H1 (cell line): ENCODE data around the gene GNG4. TPM values are rescaled to one million over a fixed set of nuclear protein-coding genes. Genes with fewer than 3 reads are reported as not detected.

Experiments used
- CTCF ChIA-PET: fragments of 300-600 bp; sonication (Branson Sonifier 250); formaldehyde crosslinking; loops from one replicate; lab custom pipeline; 2021; ENCODE audit not compliant: partially characterized antibody; lab: Charles Lee
- POLR2A ChIA-PET: fragments of 300-600 bp; sonication (Branson Sonifier 250); formaldehyde crosslinking; loops from one replicate; lab custom pipeline; 2021; ENCODE audit warnings: inconsistent platforms; ENCODE audit not compliant: partially characterized antibody; lab: Charles Lee
- DNase-seq, 2 experiments: peaks; one replicate each; pipeline versions ENCODE4 v3.0.0 to v3.0.0-alpha.2; 2010 to 2022; ENCODE audit warnings: low spot score in 2 of 2, low read depth in 1 of 2, mixed read lengths in 1 of 2
- FAIRE-seq: peaks from 2 replicates; lab custom pipeline; 2011; peaks lifted over from hg19 to GRCh38; lab: Jason Lieb, UNC
- H2AFZ ChIP-seq: 2 replicates; pipeline ENCODE4 v1.8.1; 2012; ENCODE audit warnings: low read length, inconsistent platforms
- H2AK5ac ChIP-seq: 2 replicates; pipeline ENCODE4 v1.6.1; 2013; ENCODE audit warnings: low read depth, low read length
- H2BK120ac ChIP-seq: replicated peaks from 2 replicates; pipeline ENCODE3; 2013; ENCODE audit warnings: low read depth, low read length, inconsistent platforms
- H2BK12ac ChIP-seq: 2 replicates; pipeline ENCODE4 v1.6.1; 2013; ENCODE audit warnings: low read depth, low read length
- H2BK15ac ChIP-seq: 2 replicates; pipeline ENCODE4 v1.6.1; 2013; ENCODE audit warnings: low read length
- H2BK20ac ChIP-seq: 2 replicates; pipeline ENCODE4 v1.6.1; 2013; ENCODE audit warnings: low read length
- H2BK5ac ChIP-seq: 2 replicates; pipeline ENCODE4 v1.6.1; 2013; ENCODE audit warnings: low read depth, low read length
- H3K14ac ChIP-seq: 2 replicates; pipeline ENCODE4 v1.6.1; 2013; ENCODE audit warnings: inconsistent platforms; ENCODE audit not compliant: insufficient read length
- H3K18ac ChIP-seq: 2 replicates; pipeline ENCODE4 v1.6.1; 2013; ENCODE audit warnings: low read length; ENCODE audit errors: extremely low read depth
- H3K23ac ChIP-seq: 2 replicates; pipeline ENCODE4 v1.6.1; 2013; ENCODE audit warnings: inconsistent platforms; ENCODE audit not compliant: insufficient read length
- H3K23me2 ChIP-seq: 2 replicates; pipeline ENCODE4 v1.6.1; 2013; ENCODE audit warnings: low read depth, low read length
- H3K27ac ChIP-seq: 2 replicates; pipeline ENCODE4 v1.6.1; 2011; ENCODE audit warnings: low read depth, low read length, inconsistent platforms
- H3K27me3 ChIP-seq, 4 experiments: replicated peaks in 1 of 4; 1 replicate in 1 of 4; 2 replicates in 3 of 4; pipeline versions ENCODE4 v1.6.1 to v1.8.1; 2011 to 2013; ENCODE audit warnings: low read length in 3 of 4, mild to moderate bottlenecking in 3 of 4, inconsistent platforms in 2 of 4, mixed read lengths in 2 of 4, moderate library complexity in 1 of 4; ENCODE audit not compliant: control insufficient read depth in 3 of 4, insufficient read depth in 3 of 4; ENCODE audit errors: extremely low read depth in 1 of 4
- H3K36me3 ChIP-seq, 4 experiments: 2 replicates each; pipeline versions ENCODE4 v1.6.1 to v1.8.1; 2011 to 2013; ENCODE audit warnings: mild to moderate bottlenecking in 4 of 4, low read length in 3 of 4, moderate library complexity in 2 of 4, control low read depth in 1 of 4, inconsistent platforms in 1 of 4; ENCODE audit not compliant: insufficient read depth in 4 of 4, control insufficient read depth in 2 of 4
- H3K4ac ChIP-seq: replicated peaks from 2 replicates; pipeline ENCODE3; 2013; ENCODE audit warnings: low read length, low read depth, mixed read lengths, inconsistent platforms; ENCODE audit not compliant: insufficient read length
- H3K4me1 ChIP-seq, 4 experiments: replicated peaks in 1 of 4; 1 replicate in 1 of 4; 2 replicates in 3 of 4; pipeline versions ENCODE4 v1.6.1 to v1.8.1; 2011 to 2013; ENCODE audit warnings: low read length in 3 of 4, inconsistent platforms in 2 of 4, mixed read lengths in 1 of 4; ENCODE audit not compliant: insufficient read depth in 4 of 4, control insufficient read depth in 3 of 4
- H3K4me2 ChIP-seq, 2 experiments: 2 replicates each; pipeline versions ENCODE4 v1.6.1 to v1.8.1; 2011 to 2013; ENCODE audit warnings: low read depth in 2 of 2, low read length in 2 of 2, control low read depth in 1 of 2, inconsistent platforms in 1 of 2, mild to moderate bottlenecking in 1 of 2; ENCODE audit not compliant: insufficient read depth in 1 of 2
- H3K4me3 ChIP-seq, 4 experiments: fragments of 200-600, 300-600 bp in 1 of 4; sonication (generic), shearing (Covaris generic), sonication (Bioruptor Twin) in 1 of 4; 2 replicates each; pipeline versions ENCODE4 v1.5.1 to v1.8.1; 2011 to 2016; ENCODE audit warnings: low read length in 4 of 4, low read depth in 3 of 4, control low read depth in 2 of 4, inconsistent platforms in 2 of 4, mild to moderate bottlenecking in 2 of 4, mixed read lengths in 1 of 4, moderate library complexity in 1 of 4; ENCODE audit not compliant: insufficient read depth in 2 of 4; ENCODE audit errors: extremely low read depth in 1 of 4
- H3K56ac ChIP-seq: replicated peaks from 2 replicates; pipeline ENCODE3; 2013; ENCODE audit warnings: low read depth, mild to moderate bottlenecking, mixed read lengths, low read length, inconsistent platforms; ENCODE audit not compliant: insufficient read length
- H3K79me1 ChIP-seq: 2 replicates; pipeline ENCODE4 v1.6.1; 2013; ENCODE audit warnings: low read depth, low read length, control low read depth
- H3K79me2 ChIP-seq, 2 experiments: 2 replicates each; pipeline versions ENCODE4 v1.6.1 to v1.8.1; 2012 to 2013; ENCODE audit warnings: low read length in 2 of 2, mild to moderate bottlenecking in 2 of 2, inconsistent platforms in 1 of 2; ENCODE audit not compliant: insufficient read depth in 2 of 2, control insufficient read depth in 1 of 2
- H3K9ac ChIP-seq, 4 experiments: replicated peaks in 1 of 4; 1 replicate in 1 of 4; 2 replicates in 3 of 4; pipeline versions ENCODE4 v1.6.1 to v1.8.1; 2011 to 2013; ENCODE audit warnings: low read depth in 3 of 4, low read length in 3 of 4, control low read depth in 2 of 4, mild to moderate bottlenecking in 2 of 4, moderate library complexity in 2 of 4, inconsistent platforms in 1 of 4; ENCODE audit errors: extremely low read depth in 1 of 4
- H3K9me3 ChIP-seq, 2 experiments: 2 replicates each; pipeline versions ENCODE4 v1.6.1 to v1.8.1; 2012 to 2013; ENCODE audit warnings: mild to moderate bottlenecking in 2 of 2, moderate library complexity in 2 of 2, control low read depth in 1 of 2, inconsistent platforms in 1 of 2, low read depth in 1 of 2, low read length in 1 of 2, mixed read lengths in 1 of 2; ENCODE audit not compliant: insufficient read depth in 2 of 2
- H4K20me1 ChIP-seq, 2 experiments: replicated peaks in 1 of 2; 2 replicates each; pipeline versions ENCODE3 to v1.8.1; 2011 to 2013; ENCODE audit warnings: inconsistent platforms in 2 of 2, low read length in 2 of 2, mild to moderate bottlenecking in 1 of 2; ENCODE audit not compliant: insufficient read depth in 2 of 2, control insufficient read depth in 1 of 2
- H4K5ac ChIP-seq: 2 replicates; pipeline ENCODE4 v1.6.1; 2013; ENCODE audit warnings: low read length, low read depth, mixed read lengths, inconsistent platforms; ENCODE audit not compliant: insufficient read length
- H4K8ac ChIP-seq: 2 replicates; pipeline ENCODE4 v1.8.0; 2013; ENCODE audit warnings: mild to moderate bottlenecking, moderate library complexity, low read length, inconsistent platforms; ENCODE audit not compliant: insufficient read depth; ENCODE audit errors: extremely low read depth
- H4K91ac ChIP-seq: replicated peaks from 2 replicates; pipeline ENCODE3; 2013; ENCODE audit warnings: low read length, mixed read lengths, inconsistent platforms; ENCODE audit not compliant: insufficient read length
- BCL11A ChIP-seq, 2 experiments: IDR thresholded peaks; one replicate each; pipeline ENCODE4 v1.6.1; 2011; ENCODE audit warnings: low read depth in 2 of 2, low read length in 2 of 2, mild to moderate bottlenecking in 2 of 2
- CHD1 ChIP-seq: IDR thresholded peaks from 2 replicates; pipeline ENCODE4 v1.6.1; 2012; ENCODE audit warnings: low read depth, low read length, improper control_type of control experiment
- CHD2 ChIP-seq: IDR thresholded peaks from 2 replicates; pipeline ENCODE4 v1.6.1; 2012; ENCODE audit warnings: low read length, improper control_type of control experiment
- CTCF ChIP-seq, 3 experiments: IDR thresholded peaks; 1 replicate in 2 of 3; 2 replicates in 1 of 3; pipeline versions ENCODE4 v1.5.1 to v1.6.1; 2011; ENCODE audit warnings: low read length in 3 of 3, mild to moderate bottlenecking in 3 of 3, inconsistent platforms in 2 of 3, low read depth in 1 of 3, moderate library complexity in 1 of 3; ENCODE audit not compliant: insufficient read depth in 1 of 3; ENCODE audit errors: control extremely low read depth in 1 of 3
- RBBP5 ChIP-seq: IDR thresholded peaks from 2 replicates; pipeline ENCODE4 v1.7.1; 2012; ENCODE audit warnings: low read depth, mild to moderate bottlenecking, inconsistent platforms, low read length, moderate library complexity, borderline replicate concordance
- SIX5 ChIP-seq: IDR thresholded peaks from 2 replicates; pipeline ENCODE4 v1.6.1; 2011; ENCODE audit warnings: mild to moderate bottlenecking, low read depth, low read length
- TAF1 ChIP-seq: IDR thresholded peaks from 2 replicates; pipeline ENCODE4 v1.6.1; 2011; ENCODE audit warnings: mild to moderate bottlenecking, low read depth, low read length
- TBP ChIP-seq: IDR thresholded peaks from 2 replicates; pipeline ENCODE4 v1.6.1; 2011; ENCODE audit warnings: low read depth, low read length, improper control_type of control experiment
- USF2 ChIP-seq: IDR thresholded peaks from 2 replicates; pipeline ENCODE4 v1.6.1; 2011; ENCODE audit warnings: low read length, improper control_type of control experiment
- WGBS, 2 experiments: shearing (Covaris generic) in 1 of 2; methylation state at CpG; one replicate each; pipeline versions ENCODE4 v1.1.6 to v1.1.7; 2013 to 2015; ENCODE audit warnings: low lambda C conversion rate in 2 of 2, mixed read lengths in 2 of 2, inconsistent platforms in 1 of 2, low coverage in 1 of 2, missing lambda C conversion rate in 1 of 2; ENCODE audit not compliant: insufficient replicate concordance in 2 of 2, insufficient coverage in 1 of 2, insufficient read length in 1 of 2; ENCODE audit errors: extremely low coverage in 1 of 2, missing lambda C conversion rate in 1 of 2; 5-methylcytosine and 5-hydroxymethylcytosine counted together
- polyA plus RNA-seq, 7 experiments: library from polyadenylated mRNA; depleted of rRNA in 3 of 7; stranded (reverse) in 5 of 7; unstranded in 2 of 7; fragments of >200 nt in 5 of 7; fragments of 200-250 nt in 2 of 7; gene quantifications; 1 replicate in 5 of 7; 2 replicates in 1 of 7; 4 replicates in 1 of 7; pipeline versions ENCODE4 v1.2.1 to v1.2.3, GENCODE V29; 2011 to 2013; ENCODE audit warnings: missing spikeins in 2 of 7, mixed read lengths in 2 of 7
- total RNA-seq: library from RNA; stranded (reverse); fragmentation: NEBNext Ultra II Directional; extraction: Animal tissue kit (Norgen Biotek cat#: 25700); gene quantifications from 2 replicates; pipeline ENCODE4 v1.2.1, GENCODE V29; 2021

Gene GNG4
- total and polyA plus RNA-seq, 2 of the 8 experiments (the other 6 are each of a cell fraction or from before 2014, with no cell fraction given), result 95.5 to 96.8 TPM

- ChIA-PET POLR2A (interaction anchor here (0.6 to 1.7 kb wide), 2 partner anchors 12 to 318 kb away, joined by 3 to 4 read pairs; no protein-coding TSS in a partner anchor), CTCF (interaction anchor here (0.6 to 5.8 kb wide), 11 partner anchors 9 to 277 kb away, joined by 3 to 55 read pairs (median 5); no protein-coding TSS in a partner anchor)
- Histone ChIP-seq H3K23ac (no peak overlapping the region), H2BK20ac (no peak overlapping the region; the same call in 1 of the 2 replicates), H3K4me3 (no peak overlapping the region), H3K4ac (no peak overlapping the region), H3K9ac (no peak overlapping the region), H3K14ac (no peak overlapping the region), H3K79me1 (no peaks in the 10 kb centered on the region), H4K20me1 (peaks cover 0 to 1% of the 10 kb centered on the region in 2 experiments), H2BK15ac (no peak overlapping the region), H3K18ac (no peak overlapping the region), H3K27ac (no peak overlapping the region), H2BK12ac (no peak overlapping the region), H3K79me2 (no peaks in the 10 kb centered on the region), H3K9me3 (no peaks in the 10 kb centered on the region), H4K5ac (no peak overlapping the region), H3K23me2 (no peaks in the 10 kb centered on the region), H3K4me1 (peaks cover 3 to 7% (median 5%) of the 10 kb centered on the region in 4 experiments), H2AK5ac (no peak overlapping the region), H3K27me3 (no peaks in the 10 kb centered on the region), H3K4me2 (no peak overlapping the region), H3K56ac (no peak overlapping the region), H2BK5ac (no peak overlapping the region), H2BK120ac (no peak overlapping the region), H4K8ac (no peak overlapping the region), H2AFZ (no peak overlapping the region), H3K36me3 (no peaks in the 10 kb centered on the region; a peak in 1 of 8 replicates)
- 94% methylated on average over 9 of the region's 9 CpGs; no CpG with 5 or more reads in 1 of the 2 experiments for WGBS, 2 experiments
- DNase-seq (no peak), FAIRE-seq (no peak)
- TF ChIP-seq SIX5 (no peak), RBBP5 (no peak), CHD2 (no peak), TAF1 (no peak), BCL11A (IDR thresholded peaks at IDR 0.05; ENCODE audit: low read depth in 2 of 2, low read length in 2 of 2) (no peak), CTCF (IDR thresholded peaks at IDR 0.05; ENCODE audit: control extremely low read depth in 1 of 3, insufficient read depth in 1 of 3, low read depth in 1 of 3, low read length in 3 of 3) (no peak), CHD1 (no peak), USF2 (no peak), TBP (no peak)
- TF ChIP-seq, all 59 proteins: peak for 0
- no peak overlapping the region for H4K91ac ChIP-seq
Measured at GRCh38 chr1:235545292-235545930, 104.2 kb downstream of the GNG4 start.
